HEK293 (cell line): ENCODE measurements around the gene PRR33.

Experiments used
- CTCF ChIA-PET: fragments of 350-600 bp; formaldehyde crosslinking; extraction: SDS; loops from one replicate; lab custom pipeline; 2021; ENCODE audit warnings: antibody characterized with exemption; lab: Yijun Ruan, JAX
- POLR2A ChIA-PET: fragments of 300-600 bp; formaldehyde crosslinking; extraction: SDS; loops from one replicate; lab custom pipeline; 2020; ENCODE audit warnings: antibody characterized with exemption, inconsistent platforms; lab: Yijun Ruan, JAX
- H3K27ac ChIP-seq: fragments of 200-500 bp; sonication (Bioruptor generic); 2 replicates; pipeline ENCODE4 v1.5.1; 2014; ENCODE audit warnings: low read depth, low read length, control low read depth, inconsistent platforms; ENCODE audit errors: extremely low read depth
- H3K36me3 ChIP-seq, 2 experiments: fragments of 200-500 bp in 1 of 2; sonication (Bioruptor generic) in 1 of 2; 1 replicate in 1 of 2; 2 replicates in 1 of 2; pipeline ENCODE4 v1.5.1; 2014 to 2017; ENCODE audit warnings: inconsistent platforms in 2 of 2, low read length in 2 of 2; ENCODE audit not compliant: control insufficient read depth in 2 of 2, insufficient read depth in 1 of 2
- H3K4me1 ChIP-seq: fragments of 200-500 bp; sonication (Bioruptor generic); 2 replicates; pipeline ENCODE4 v1.5.1; 2014; ENCODE audit warnings: mild to moderate bottlenecking, low read length, inconsistent platforms; ENCODE audit not compliant: control insufficient read depth, insufficient read depth
- H3K4me3 ChIP-seq: 2 replicates; pipeline ENCODE4 v1.5.1; 2011; ENCODE audit warnings: low read depth, mild to moderate bottlenecking, control low read depth, low read length, moderate library complexity
- H3K9me3 ChIP-seq: fragments of 200-500 bp; sonication (Bioruptor generic); 2 replicates; pipeline ENCODE4 v1.5.1; 2014; ENCODE audit warnings: low read depth, low read length, inconsistent platforms; ENCODE audit not compliant: control insufficient read depth, insufficient read depth
- YY2 ChIP-seq: fragments of 450-650 bp; formaldehyde crosslinking; IDR thresholded peaks from 2 replicates; pipeline ENCODE4 v1.5.1; 2016; ENCODE audit warnings: missing biosample characterization, missing genetic modification characterization
- ZFP3 ChIP-seq: fragments of 450-650 bp; formaldehyde crosslinking; IDR thresholded peaks from 2 replicates; pipeline ENCODE4 v1.5.1; 2016; ENCODE audit warnings: low read depth, missing biosample characterization, missing genetic modification characterization
- ZNF2 ChIP-seq: fragments of 450-650 bp; formaldehyde crosslinking; IDR thresholded peaks from 2 replicates; pipeline ENCODE4 v1.5.1; 2016; ENCODE audit warnings: missing biosample characterization, missing genetic modification characterization
- ZNF221 ChIP-seq: fragments of 450-650 bp; formaldehyde crosslinking; IDR thresholded peaks from 2 replicates; pipeline ENCODE4 v1.5.1; 2017; ENCODE audit warnings: missing biosample characterization, missing genetic modification characterization, borderline replicate concordance
- ZNF48 ChIP-seq: fragments of 450-650 bp; formaldehyde crosslinking; IDR thresholded peaks from 2 replicates; pipeline ENCODE4 v1.5.1; 2016; ENCODE audit warnings: missing biosample characterization, missing genetic modification characterization
- ZNF555 ChIP-seq: fragments of 450-650 bp; formaldehyde crosslinking; conservative IDR thresholded peaks from 2 replicates; pipeline ENCODE4 v1.5.1; 2017; ENCODE audit warnings: missing biosample characterization, mild to moderate bottlenecking, missing genetic modification characterization, inconsistent platforms
- ZNF658 ChIP-seq: fragments of 450-650 bp; formaldehyde crosslinking; IDR thresholded peaks from 2 replicates; pipeline ENCODE4; 2016; ENCODE audit warnings: missing biosample characterization, missing genetic modification characterization
- TF ChIP-seq, protein P1 (sequence below): fragments of 450-650 bp; formaldehyde crosslinking; IDR thresholded peaks from 2 replicates; pipeline ENCODE4 v1.5.1; 2016; ENCODE audit warnings: missing biosample characterization, missing genetic modification characterization
- TF ChIP-seq, protein P2 (sequence below): fragments of 450-650 bp; formaldehyde crosslinking; IDR thresholded peaks from 2 replicates; pipeline ENCODE4 v1.5.1; 2016; ENCODE audit warnings: missing biosample characterization, missing genetic modification characterization
- TF ChIP-seq, protein P3 (sequence below): fragments of 450-650 bp; formaldehyde crosslinking; IDR thresholded peaks from 2 replicates; pipeline ENCODE4 v1.5.1; 2016; ENCODE audit warnings: missing biosample characterization, missing genetic modification characterization
- TF ChIP-seq, protein P4 (sequence below): fragments of 450-650 bp; formaldehyde crosslinking; IDR thresholded peaks from 2 replicates; pipeline ENCODE4 v1.5.1; 2016; ENCODE audit warnings: missing biosample characterization, missing genetic modification characterization
- TF ChIP-seq, protein P5 (sequence below): fragments of 450-650 bp; formaldehyde crosslinking; optimal IDR thresholded peaks from 2 replicates; pipeline ENCODE3; 2016; ENCODE audit warnings: missing biosample characterization, mild to moderate bottlenecking, missing genetic modification characterization

PRR33 gene

DNA sequence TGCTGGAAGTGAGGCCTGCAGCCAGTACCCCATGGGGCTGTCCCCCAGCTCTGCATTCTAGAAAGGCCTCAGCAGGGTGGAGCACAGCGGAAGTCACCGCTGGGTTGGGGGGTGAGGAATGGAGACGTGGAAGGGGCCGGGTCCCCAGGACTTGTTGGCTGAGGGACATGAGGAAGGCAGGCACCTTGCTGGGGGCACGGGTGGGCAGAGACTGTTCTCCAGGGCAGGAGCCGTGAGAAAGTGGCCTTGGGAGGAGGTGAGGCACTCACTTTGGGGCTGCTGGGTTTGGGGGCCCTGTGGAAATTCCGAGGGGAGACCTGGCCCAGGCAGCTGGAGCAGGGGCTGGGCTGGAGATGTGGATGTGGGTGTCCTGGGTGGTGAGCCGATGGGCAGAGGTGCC, 47.9 kb downstream of the PRR33 start:
- Histone ChIP-seq H3K36me3 (no peaks in the 10 kb centered on the region), H3K4me3 (no peak overlapping the region), H3K4me1 (no peaks in the 10 kb centered on the region), H3K27ac (no peak overlapping the region), H3K9me3 (no peaks in the 10 kb centered on the region)
- TF ChIP-seq ZFP3 (tag by site-specific recombination) (no peak), ZNF658 (no peak), ZNF48 (no peak), ZNF555 (tag by site-specific recombination) (no peak), ZNF221 (tag by site-specific recombination) (no peak), YY2 (tag by site-specific recombination) (no peak)
- TF ChIP-seq, protein P1, sequence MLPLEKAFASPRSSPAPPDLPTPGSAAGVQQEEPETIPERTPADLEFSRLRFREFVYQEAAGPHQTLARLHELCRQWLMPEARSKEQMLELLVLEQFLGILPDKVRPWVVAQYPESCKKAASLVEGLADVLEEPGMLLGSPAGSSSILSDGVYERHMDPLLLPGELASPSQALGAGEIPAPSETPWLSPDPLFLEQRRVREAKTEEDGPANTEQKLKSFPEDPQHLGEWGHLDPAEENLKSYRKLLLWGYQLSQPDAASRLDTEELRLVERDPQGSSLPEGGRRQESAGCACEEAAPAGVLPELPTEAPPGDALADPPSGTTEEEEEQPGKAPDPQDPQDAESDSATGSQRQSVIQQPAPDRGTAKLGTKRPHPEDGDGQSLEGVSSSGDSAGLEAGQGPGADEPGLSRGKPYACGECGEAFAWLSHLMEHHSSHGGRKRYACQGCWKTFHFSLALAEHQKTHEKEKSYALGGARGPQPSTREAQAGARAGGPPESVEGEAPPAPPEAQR (tag by site-specific recombination) = no peak
- ChIA-PET POLR2A (no interaction called here), CTCF (interaction anchor here (1.0 kb wide), 1 partner anchor 11 kb away, joined by 3 read pairs; no protein-coding TSS in a partner anchor)

DNA sequence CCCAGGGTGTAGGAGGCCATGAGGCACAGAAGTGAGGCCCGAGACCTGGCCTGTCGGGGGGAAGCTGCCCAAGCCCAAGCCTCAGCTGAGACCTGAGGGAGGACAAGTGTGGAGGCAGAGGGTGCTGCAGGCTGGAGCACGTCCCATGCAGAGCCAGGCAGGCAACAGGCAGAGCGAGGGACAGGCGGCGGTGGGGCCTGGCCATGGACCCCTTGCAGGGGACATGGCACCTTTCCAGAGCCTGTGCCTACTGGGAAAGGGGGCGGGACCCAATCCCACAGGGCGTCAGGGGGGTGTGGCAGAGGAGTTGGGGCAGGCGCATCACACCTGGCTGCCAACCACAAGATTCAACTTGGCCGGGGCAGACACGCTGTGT, 48.6 kb downstream of the PRR33 start:
- TF ChIP-seq ZNF2 (tag by site-specific recombination) = no peak
- TF ChIP-seq, protein P2, sequence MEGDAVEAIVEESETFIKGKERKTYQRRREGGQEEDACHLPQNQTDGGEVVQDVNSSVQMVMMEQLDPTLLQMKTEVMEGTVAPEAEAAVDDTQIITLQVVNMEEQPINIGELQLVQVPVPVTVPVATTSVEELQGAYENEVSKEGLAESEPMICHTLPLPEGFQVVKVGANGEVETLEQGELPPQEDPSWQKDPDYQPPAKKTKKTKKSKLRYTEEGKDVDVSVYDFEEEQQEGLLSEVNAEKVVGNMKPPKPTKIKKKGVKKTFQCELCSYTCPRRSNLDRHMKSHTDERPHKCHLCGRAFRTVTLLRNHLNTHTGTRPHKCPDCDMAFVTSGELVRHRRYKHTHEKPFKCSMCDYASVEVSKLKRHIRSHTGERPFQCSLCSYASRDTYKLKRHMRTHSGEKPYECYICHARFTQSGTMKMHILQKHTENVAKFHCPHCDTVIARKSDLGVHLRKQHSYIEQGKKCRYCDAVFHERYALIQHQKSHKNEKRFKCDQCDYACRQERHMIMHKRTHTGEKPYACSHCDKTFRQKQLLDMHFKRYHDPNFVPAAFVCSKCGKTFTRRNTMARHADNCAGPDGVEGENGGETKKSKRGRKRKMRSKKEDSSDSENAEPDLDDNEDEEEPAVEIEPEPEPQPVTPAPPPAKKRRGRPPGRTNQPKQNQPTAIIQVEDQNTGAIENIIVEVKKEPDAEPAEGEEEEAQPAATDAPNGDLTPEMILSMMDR = no peak
- TF ChIP-seq, protein P3, sequence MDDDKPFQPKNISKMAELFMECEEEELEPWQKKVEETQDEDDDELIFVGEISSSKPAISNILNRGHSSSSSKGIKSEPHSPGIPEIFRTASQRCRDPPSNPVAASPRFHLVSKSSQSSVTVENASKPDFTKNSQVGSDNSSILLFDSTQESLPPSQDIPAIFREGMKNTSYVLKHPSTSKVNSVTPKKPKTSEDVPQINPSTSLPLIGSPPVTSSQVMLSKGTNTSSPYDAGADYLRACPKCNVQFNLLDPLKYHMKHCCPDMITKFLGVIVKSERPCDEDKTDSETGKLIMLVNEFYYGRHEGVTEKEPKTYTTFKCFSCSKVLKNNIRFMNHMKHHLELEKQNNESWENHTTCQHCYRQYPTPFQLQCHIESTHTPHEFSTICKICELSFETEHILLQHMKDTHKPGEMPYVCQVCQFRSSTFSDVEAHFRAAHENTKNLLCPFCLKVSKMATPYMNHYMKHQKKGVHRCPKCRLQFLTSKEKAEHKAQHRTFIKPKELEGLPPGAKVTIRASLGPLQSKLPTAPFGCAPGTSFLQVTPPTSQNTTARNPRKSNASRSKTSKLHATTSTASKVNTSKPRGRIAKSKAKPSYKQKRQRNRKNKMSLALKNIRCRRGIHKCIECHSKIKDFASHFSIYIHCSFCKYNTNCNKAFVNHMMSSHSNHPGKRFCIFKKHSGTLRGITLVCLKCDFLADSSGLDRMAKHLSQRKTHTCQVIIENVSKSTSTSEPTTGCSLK (tag by site-specific recombination) = no peak
- TF ChIP-seq, protein P4, sequence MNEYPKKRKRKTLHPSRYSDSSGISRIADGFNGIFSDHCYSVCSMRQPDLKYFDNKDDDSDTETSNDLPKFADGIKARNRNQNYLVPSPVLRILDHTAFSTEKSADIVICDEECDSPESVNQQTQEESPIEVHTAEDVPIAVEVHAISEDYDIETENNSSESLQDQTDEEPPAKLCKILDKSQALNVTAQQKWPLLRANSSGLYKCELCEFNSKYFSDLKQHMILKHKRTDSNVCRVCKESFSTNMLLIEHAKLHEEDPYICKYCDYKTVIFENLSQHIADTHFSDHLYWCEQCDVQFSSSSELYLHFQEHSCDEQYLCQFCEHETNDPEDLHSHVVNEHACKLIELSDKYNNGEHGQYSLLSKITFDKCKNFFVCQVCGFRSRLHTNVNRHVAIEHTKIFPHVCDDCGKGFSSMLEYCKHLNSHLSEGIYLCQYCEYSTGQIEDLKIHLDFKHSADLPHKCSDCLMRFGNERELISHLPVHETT = no peak
- TF ChIP-seq, protein P5, sequence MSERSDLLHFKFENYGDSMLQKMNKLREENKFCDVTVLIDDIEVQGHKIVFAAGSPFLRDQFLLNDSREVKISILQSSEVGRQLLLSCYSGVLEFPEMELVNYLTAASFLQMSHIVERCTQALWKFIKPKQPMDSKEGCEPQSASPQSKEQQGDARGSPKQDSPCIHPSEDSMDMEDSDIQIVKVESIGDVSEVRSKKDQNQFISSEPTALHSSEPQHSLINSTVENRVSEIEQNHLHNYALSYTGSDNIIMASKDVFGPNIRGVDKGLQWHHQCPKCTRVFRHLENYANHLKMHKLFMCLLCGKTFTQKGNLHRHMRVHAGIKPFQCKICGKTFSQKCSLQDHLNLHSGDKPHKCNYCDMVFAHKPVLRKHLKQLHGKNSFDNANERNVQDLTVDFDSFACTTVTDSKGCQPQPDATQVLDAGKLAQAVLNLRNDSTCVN (tag by site-specific recombination) = no peak
- TF ChIP-seq, all 188 proteins: peak for 0
- H3K36me3 ChIP-seq = no peaks in the 10 kb centered on the region
- ChIA-PET POLR2A (no interaction called here), CTCF (interaction anchor here (0.8 to 1.0 kb wide), 2 partner anchors 10 to 308 kb away, joined by 3 read pairs; no protein-coding TSS in a partner anchor)
- no peaks in the 10 kb centered on the region for H3K9me3 ChIP-seq
- no peak overlapping the region for H3K27ac ChIP-seq
- H3K4me1 ChIP-seq = no peaks in the 10 kb centered on the region
- H3K4me3 ChIP-seq = no peak overlapping the region
